ENCODE data around the gene PLA1A.

DNA sequence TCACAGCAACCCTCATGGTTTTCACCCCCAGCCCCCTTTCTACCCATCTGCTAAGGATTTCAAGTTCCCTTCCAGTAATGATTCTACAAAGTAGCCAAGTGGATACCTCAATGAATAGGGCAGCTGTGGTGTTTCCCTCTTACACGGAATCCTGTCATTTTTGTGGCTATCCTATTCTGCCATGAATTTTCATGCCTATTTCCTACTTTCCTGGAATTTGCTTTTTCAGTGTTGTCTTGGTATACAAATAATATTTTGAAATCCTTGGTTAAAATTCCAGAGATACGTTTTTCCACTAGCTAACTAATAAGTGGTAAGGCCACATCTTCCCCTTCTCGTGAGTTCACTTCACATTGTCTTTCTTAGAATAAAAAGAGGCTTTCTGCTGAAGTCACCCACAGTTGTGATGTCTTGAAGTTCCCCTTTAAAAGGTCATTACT lies 10.9 kb upstream of the PLA1A start:
- TF ChIP-seq, protein P1, sequence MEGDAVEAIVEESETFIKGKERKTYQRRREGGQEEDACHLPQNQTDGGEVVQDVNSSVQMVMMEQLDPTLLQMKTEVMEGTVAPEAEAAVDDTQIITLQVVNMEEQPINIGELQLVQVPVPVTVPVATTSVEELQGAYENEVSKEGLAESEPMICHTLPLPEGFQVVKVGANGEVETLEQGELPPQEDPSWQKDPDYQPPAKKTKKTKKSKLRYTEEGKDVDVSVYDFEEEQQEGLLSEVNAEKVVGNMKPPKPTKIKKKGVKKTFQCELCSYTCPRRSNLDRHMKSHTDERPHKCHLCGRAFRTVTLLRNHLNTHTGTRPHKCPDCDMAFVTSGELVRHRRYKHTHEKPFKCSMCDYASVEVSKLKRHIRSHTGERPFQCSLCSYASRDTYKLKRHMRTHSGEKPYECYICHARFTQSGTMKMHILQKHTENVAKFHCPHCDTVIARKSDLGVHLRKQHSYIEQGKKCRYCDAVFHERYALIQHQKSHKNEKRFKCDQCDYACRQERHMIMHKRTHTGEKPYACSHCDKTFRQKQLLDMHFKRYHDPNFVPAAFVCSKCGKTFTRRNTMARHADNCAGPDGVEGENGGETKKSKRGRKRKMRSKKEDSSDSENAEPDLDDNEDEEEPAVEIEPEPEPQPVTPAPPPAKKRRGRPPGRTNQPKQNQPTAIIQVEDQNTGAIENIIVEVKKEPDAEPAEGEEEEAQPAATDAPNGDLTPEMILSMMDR (IDR thresholded peaks at IDR 0.05 in 2 of 3, conservative IDR thresholded peaks at IDR 0.05 in 1 of 3; ENCODE audit: control insufficient read depth in 2 of 3, extremely low read depth in 1 of 3, insufficient read depth in 1 of 3, low read depth in 3 of 3, low read length in 3 of 3) = no peak
- TF ChIP-seq SMAD5 (IDR thresholded peaks at IDR 0.05; ENCODE audit: low read depth) (no peak), CHD2 (IDR thresholded peaks at IDR 0.05; ENCODE audit: borderline replicate concordance, low read depth, low read length) (no peak), HDAC2 (IDR thresholded peaks at IDR 0.05) (no peak), RBBP5 (conservative IDR thresholded peaks at IDR 0.05) (no peak), EZH2 (IDR thresholded peaks at IDR 0.05; ENCODE audit: borderline replicate concordance, control insufficient read depth, low read depth, low read length) (no peak), EP300 (IDR thresholded peaks at IDR 0.05; ENCODE audit: borderline replicate concordance in 1 of 2, control insufficient read depth in 1 of 2, low read depth in 2 of 2, low read length in 2 of 2) (no peak), SMC3 (IDR thresholded peaks at IDR 0.05; ENCODE audit: borderline replicate concordance, low read length) (no peak), FOS (IDR thresholded peaks at IDR 0.05; ENCODE audit: borderline replicate concordance, extremely low read depth, insufficient read length) (no peak), POLR2A (IDR thresholded peaks at IDR 0.05; ENCODE audit: low read depth, low read length) (no peak), ZNF384 (IDR thresholded peaks at IDR 0.05; ENCODE audit: borderline replicate concordance, low read depth, low read length) (no peak)
- TF ChIP-seq, protein P2, sequence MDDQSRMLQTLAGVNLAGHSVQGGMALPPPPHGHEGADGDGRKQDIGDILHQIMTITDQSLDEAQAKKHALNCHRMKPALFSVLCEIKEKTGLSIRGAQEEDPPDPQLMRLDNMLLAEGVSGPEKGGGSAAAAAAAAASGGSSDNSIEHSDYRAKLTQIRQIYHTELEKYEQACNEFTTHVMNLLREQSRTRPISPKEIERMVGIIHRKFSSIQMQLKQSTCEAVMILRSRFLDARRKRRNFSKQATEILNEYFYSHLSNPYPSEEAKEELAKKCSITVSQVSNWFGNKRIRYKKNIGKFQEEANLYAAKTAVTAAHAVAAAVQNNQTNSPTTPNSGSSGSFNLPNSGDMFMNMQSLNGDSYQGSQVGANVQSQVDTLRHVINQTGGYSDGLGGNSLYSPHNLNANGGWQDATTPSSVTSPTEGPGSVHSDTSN (IDR thresholded peaks at IDR 0.05; ENCODE audit: insufficient replicate concordance, low read depth, low read length) = no peak
- TF ChIP-seq, protein P3, sequence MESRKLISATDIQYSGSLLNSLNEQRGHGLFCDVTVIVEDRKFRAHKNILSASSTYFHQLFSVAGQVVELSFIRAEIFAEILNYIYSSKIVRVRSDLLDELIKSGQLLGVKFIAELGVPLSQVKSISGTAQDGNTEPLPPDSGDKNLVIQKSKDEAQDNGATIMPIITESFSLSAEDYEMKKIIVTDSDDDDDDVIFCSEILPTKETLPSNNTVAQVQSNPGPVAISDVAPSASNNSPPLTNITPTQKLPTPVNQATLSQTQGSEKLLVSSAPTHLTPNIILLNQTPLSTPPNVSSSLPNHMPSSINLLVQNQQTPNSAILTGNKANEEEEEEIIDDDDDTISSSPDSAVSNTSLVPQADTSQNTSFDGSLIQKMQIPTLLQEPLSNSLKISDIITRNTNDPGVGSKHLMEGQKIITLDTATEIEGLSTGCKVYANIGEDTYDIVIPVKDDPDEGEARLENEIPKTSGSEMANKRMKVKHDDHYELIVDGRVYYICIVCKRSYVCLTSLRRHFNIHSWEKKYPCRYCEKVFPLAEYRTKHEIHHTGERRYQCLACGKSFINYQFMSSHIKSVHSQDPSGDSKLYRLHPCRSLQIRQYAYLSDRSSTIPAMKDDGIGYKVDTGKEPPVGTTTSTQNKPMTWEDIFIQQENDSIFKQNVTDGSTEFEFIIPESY (IDR thresholded peaks at IDR 0.05) = no peak
- TF ChIP-seq, protein P4, sequence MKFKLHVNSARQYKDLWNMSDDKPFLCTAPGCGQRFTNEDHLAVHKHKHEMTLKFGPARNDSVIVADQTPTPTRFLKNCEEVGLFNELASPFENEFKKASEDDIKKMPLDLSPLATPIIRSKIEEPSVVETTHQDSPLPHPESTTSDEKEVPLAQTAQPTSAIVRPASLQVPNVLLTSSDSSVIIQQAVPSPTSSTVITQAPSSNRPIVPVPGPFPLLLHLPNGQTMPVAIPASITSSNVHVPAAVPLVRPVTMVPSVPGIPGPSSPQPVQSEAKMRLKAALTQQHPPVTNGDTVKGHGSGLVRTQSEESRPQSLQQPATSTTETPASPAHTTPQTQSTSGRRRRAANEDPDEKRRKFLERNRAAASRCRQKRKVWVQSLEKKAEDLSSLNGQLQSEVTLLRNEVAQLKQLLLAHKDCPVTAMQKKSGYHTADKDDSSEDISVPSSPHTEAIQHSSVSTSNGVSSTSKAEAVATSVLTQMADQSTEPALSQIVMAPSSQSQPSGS (IDR thresholded peaks at IDR 0.05; ENCODE audit: low read length) = no peak

All from GM12878 (cell line).